HepG2 (cell line): ENCODE data around the gene TRIP6. TPM values are rescaled to one million over a fixed set of nuclear protein-coding genes. Genes with fewer than 3 reads are reported as not detected.
A peak's percentile ranks its signal among the peaks of the same experiment; 100 is the strongest.

Source experiments
- BCLAF1 ChIP-seq: fragments of 450-650 bp; IDR thresholded peaks from 2 replicates; pipeline ENCODE4 v1.6.1; 2017; ENCODE audit warnings: mild to moderate bottlenecking
- CHD4 ChIP-seq: fragments of 200-600 bp; sonication (generic); IDR thresholded peaks from 2 replicates; pipeline ENCODE4 v1.7.0; 2017; ENCODE audit warnings: mild to moderate bottlenecking, low read length, borderline replicate concordance
- FOXK1 ChIP-seq: sonication (generic); formaldehyde crosslinking; IDR thresholded peaks from 2 replicates; pipeline ENCODE4 v1.4.0; 2020; ENCODE audit warnings: low read depth, missing genetic modification reagents, borderline replicate concordance
- HDAC2 ChIP-seq: sonication (generic); formaldehyde crosslinking; IDR thresholded peaks from 2 replicates; pipeline ENCODE4 v1.4.0; 2020; ENCODE audit warnings: missing genetic modification reagents
- IRX3 ChIP-seq: sonication (generic); formaldehyde crosslinking; IDR thresholded peaks from 2 replicates; pipeline ENCODE4 v1.8.1; 2023; ENCODE audit warnings: mild to moderate bottlenecking, low read depth, missing genetic modification reagents, borderline replicate concordance
- MLX ChIP-seq: IDR thresholded peaks from 2 replicates; pipeline ENCODE4 v1.6.1; 2016
- MTF1 ChIP-seq: sonication (generic); formaldehyde crosslinking; IDR thresholded peaks from 2 replicates; pipeline ENCODE4 v1.5.0; 2020; ENCODE audit warnings: missing genetic modification reagents
- NPAS2 ChIP-seq: sonication (generic); formaldehyde crosslinking; IDR thresholded peaks from 2 replicates; pipeline ENCODE4 v1.8.0; 2022; ENCODE audit warnings: mild to moderate bottlenecking, missing genetic modification reagents, borderline replicate concordance
- RBM39 ChIP-seq: fragments of 200-400 bp; formaldehyde crosslinking; IDR thresholded peaks from one replicate; pipeline ENCODE4 v1.6.1; 2018; ENCODE audit warnings: antibody characterized with exemption, mild to moderate bottlenecking, low read depth, low read length; ENCODE audit not compliant: poor library complexity, severe bottlenecking
- SMYD3 ChIP-seq: sonication (generic); formaldehyde crosslinking; IDR thresholded peaks from 2 replicates; pipeline ENCODE4 v1.8.1; 2023; ENCODE audit warnings: mild to moderate bottlenecking, missing genetic modification reagents
- SUZ12 ChIP-seq: fragments of 150-350 bp; IDR thresholded peaks from 2 replicates; pipeline ENCODE4 v1.6.1; 2014; ENCODE audit warnings: low read depth, low read length
- TAF1 ChIP-seq: sonication (generic); formaldehyde crosslinking; IDR thresholded peaks from 2 replicates; pipeline ENCODE4 v1.4.0; 2020; ENCODE audit warnings: missing genetic modification reagents
- ZC3H13 ChIP-seq: sonication (generic); formaldehyde crosslinking; IDR thresholded peaks from 2 replicates; pipeline ENCODE4 v1.8.1; 2023; ENCODE audit warnings: mild to moderate bottlenecking, missing genetic modification reagents, moderate library complexity
- ZNF383 ChIP-seq: sonication (generic); formaldehyde crosslinking; IDR thresholded peaks from 2 replicates; pipeline ENCODE4 v1.4.0; 2020; ENCODE audit warnings: missing genetic modification reagents, mild to moderate bottlenecking, borderline replicate concordance
- ZNF678 ChIP-seq: sonication (generic); formaldehyde crosslinking; IDR thresholded peaks from 2 replicates; pipeline ENCODE4 v1.4.0; 2020; ENCODE audit warnings: mild to moderate bottlenecking, missing genetic modification reagents
- ZXDC ChIP-seq: sonication (generic); formaldehyde crosslinking; IDR thresholded peaks from 2 replicates; pipeline ENCODE4 v1.5.0; 2020; ENCODE audit warnings: mild to moderate bottlenecking, missing genetic modification reagents
- polyA plus RNA-seq, 8 experiments: library from polyadenylated mRNA; depleted of rRNA in 3 of 8; stranded (reverse) in 7 of 8; unstranded in 1 of 8; fragments of >200 nt; fragmentation: Illumina TruSeq in 4 of 8; extraction: Trizol in 4 of 8; gene quantifications; 2 replicates each; pipeline versions ENCODE4 v1.2.1 to v1.2.3, GENCODE V29; 2011 to 2016; ENCODE audit warnings: low read depth in 4 of 8, missing spikeins in 1 of 8, mixed read lengths in 1 of 8; ENCODE audit not compliant: insufficient read depth in 1 of 8
- total RNA-seq, 5 experiments: library from RNA; depleted of rRNA; stranded (reverse); fragments of >200 nt; fragmentation: Illumina TruSeq; extraction: Trizol; gene quantifications; 2 replicates each; pipeline ENCODE4 v1.2.3, GENCODE V29; 2016; ENCODE audit warnings: low read depth in 1 of 5
- TF ChIP-seq, protein P1 (sequence below), 2 experiments: fragments of 450-650 bp in 1 of 2; sonication (generic) in 1 of 2; formaldehyde crosslinking; IDR thresholded peaks; 2 replicates each; pipeline versions ENCODE4 v1.5.0 to v1.8.0; 2020 to 2022; ENCODE audit warnings: mild to moderate bottlenecking in 1 of 2, missing genetic modification reagents in 1 of 2

The TRIP6 gene
- total and polyA plus RNA-seq, 2 of the 13 experiments (the other 11 are each of a cell fraction or from before 2014, with no cell fraction given): 0.34 to 0.38 TPM

DNA sequence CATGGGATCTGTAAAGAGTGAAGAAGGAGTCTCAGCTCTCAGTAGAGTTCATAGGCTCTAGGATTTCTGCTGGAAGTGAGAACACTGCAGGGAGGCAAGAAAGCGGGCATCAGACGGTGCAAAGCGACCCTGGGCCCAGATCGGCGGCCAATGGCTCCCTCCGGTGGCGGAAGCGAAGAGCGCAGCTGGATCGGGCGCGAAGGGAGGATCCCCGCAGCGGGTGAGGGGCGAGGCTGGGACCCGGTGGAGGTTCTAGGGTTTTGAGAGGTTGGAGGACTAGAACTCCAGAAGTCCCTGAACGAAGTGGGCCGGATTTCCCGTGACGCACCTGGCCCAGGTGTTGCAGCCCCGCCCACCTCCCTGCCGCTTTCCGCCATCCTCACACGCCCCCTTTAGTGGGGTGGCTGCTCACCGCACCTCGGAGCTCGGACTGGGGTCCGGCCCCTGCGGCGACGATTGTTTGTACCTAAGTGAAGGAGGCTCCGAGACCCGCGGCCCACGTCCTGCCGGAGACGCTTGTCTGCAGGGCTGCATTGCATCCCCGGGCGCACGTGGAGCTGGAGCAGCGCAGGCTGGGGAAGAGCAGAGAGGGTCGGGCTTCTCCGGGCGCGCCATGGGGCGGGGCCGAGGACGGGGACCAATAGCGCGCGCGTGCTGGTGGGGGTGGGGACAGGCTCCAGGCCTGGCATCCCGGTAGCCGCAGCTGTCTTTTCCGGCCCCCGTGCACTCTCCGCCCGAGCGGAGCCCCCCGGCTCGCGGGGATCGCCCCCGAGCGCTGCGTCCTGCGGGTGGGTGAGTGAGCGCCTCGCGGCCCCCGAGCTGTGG, 14.9 kb upstream of the TRIP6 start, which contains the start of gene SLC12A9 (continued):
- TF ChIP-seq ZNF383: no peak
- no peak for TF ChIP-seq MTF1 (CRISPR knock-in tag)
- TF ChIP-seq IRX3 (CRISPR knock-in tag): no peak
- TF ChIP-seq SUZ12: no peak
- peak; percentile 45; the same call in 1 of the 2 replicates for TF ChIP-seq TAF1 (CRISPR knock-in tag)
- TF ChIP-seq HDAC2 (CRISPR knock-in tag): 0 out of 2 replicates have a peak, but pooled peaks have one; percentile 25
- no peak for TF ChIP-seq NPAS2 (CRISPR knock-in tag)
- TF ChIP-seq ZC3H13: peak; percentile 25; the same call in 1 of the 2 replicates
- TF ChIP-seq ZXDC: no peak
- no peak for TF ChIP-seq SMYD3
- TF ChIP-seq CHD4: 0 out of 2 replicates have a peak, but pooled peaks have one; percentile 21
- no peak for TF ChIP-seq BCLAF1
- no peak for TF ChIP-seq ZNF678 (CRISPR knock-in tag)
- TF ChIP-seq MLX (CRISPR knock-in tag): no peak
- TF ChIP-seq FOXK1: no peak
- TF ChIP-seq, protein P1, sequence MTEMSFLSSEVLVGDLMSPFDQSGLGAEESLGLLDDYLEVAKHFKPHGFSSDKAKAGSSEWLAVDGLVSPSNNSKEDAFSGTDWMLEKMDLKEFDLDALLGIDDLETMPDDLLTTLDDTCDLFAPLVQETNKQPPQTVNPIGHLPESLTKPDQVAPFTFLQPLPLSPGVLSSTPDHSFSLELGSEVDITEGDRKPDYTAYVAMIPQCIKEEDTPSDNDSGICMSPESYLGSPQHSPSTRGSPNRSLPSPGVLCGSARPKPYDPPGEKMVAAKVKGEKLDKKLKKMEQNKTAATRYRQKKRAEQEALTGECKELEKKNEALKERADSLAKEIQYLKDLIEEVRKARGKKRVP (CRISPR knock-in tag; IDR thresholded peaks at IDR 0.05): 0 out of 4 replicates have a peak, but pooled peaks of 1 of the 2 experiments have one; percentile 44
- no peak for TF ChIP-seq RBM39
